Measurements from ENCODE around the gene GMPS. TPM values are rescaled to one million over a fixed set of nuclear protein-coding genes. Genes with fewer than 3 reads are reported as not detected.

The GMPS gene
- total and polyA plus RNA-seq, 9 of the 15 experiments (the other 6 are each of a cell fraction or from before 2014, with no cell fraction given), result 73.7 to 282 (median 156) TPM

DNA sequence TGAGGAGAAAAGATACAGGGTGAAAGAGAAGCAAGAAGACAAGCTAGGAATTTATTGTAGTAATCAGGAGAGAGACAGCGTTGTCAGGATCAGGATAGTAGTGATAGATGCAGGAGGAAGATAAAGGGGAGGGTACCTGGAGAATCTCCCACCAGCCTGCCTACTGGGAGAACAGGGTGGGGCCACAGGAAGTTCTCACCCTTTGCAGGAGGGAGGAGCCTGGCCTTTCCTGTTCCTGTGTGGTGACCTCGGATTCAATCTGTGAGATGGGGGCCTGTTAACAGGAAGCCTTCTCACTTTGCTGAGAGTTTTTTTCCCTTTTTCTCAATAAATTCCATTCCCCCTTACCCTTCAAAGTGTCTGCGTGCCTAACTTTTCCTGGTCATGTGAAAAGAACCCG is 37.6 kb downstream of the GMPS start (continued):
- TF ChIP-seq, protein P1, sequence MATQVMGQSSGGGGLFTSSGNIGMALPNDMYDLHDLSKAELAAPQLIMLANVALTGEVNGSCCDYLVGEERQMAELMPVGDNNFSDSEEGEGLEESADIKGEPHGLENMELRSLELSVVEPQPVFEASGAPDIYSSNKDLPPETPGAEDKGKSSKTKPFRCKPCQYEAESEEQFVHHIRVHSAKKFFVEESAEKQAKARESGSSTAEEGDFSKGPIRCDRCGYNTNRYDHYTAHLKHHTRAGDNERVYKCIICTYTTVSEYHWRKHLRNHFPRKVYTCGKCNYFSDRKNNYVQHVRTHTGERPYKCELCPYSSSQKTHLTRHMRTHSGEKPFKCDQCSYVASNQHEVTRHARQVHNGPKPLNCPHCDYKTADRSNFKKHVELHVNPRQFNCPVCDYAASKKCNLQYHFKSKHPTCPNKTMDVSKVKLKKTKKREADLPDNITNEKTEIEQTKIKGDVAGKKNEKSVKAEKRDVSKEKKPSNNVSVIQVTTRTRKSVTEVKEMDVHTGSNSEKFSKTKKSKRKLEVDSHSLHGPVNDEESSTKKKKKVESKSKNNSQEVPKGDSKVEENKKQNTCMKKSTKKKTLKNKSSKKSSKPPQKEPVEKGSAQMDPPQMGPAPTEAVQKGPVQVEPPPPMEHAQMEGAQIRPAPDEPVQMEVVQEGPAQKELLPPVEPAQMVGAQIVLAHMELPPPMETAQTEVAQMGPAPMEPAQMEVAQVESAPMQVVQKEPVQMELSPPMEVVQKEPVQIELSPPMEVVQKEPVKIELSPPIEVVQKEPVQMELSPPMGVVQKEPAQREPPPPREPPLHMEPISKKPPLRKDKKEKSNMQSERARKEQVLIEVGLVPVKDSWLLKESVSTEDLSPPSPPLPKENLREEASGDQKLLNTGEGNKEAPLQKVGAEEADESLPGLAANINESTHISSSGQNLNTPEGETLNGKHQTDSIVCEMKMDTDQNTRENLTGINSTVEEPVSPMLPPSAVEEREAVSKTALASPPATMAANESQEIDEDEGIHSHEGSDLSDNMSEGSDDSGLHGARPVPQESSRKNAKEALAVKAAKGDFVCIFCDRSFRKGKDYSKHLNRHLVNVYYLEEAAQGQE (IDR thresholded peaks at IDR 0.05; ENCODE audit: borderline replicate concordance), result no peak
- TF ChIP-seq, protein P1 (CRISPR knock-in tag; IDR thresholded peaks at IDR 0.05; ENCODE audit: low read depth), result no peak
- no peak for TF ChIP-seq ZNF707 (CRISPR knock-in tag; conservative IDR thresholded peaks at IDR 0.05)
- no peak for TF ChIP-seq POLR2B (IDR thresholded peaks at IDR 0.05; ENCODE audit: low read depth, partially characterized antibody)

All from K562 (cell line).